Tibial artery (tissue), 4 donors: Measurements from ENCODE around the gene DUOX2.
A peak's percentile ranks its signal among the peaks of the same experiment; 100 is the strongest.
"Not testable (repeated sequence)": the region's sequence is repeated elsewhere in the genome, so short reads cannot be mapped to it uniquely, and the experiment has no call there.

Experiments
- DNase-seq, 2 donors: peaks; one replicate each; pipeline ENCODE4 v3.0.0-alpha.2; 2019
- H3K27ac ChIP-seq, 2 donors: fragments of 200-600 bp; sonication (generic) in 1 of 2; 1 replicate in 1 of 2; 2 replicates in 1 of 2; pipeline ENCODE4 v1.5.1; 2018 to 2019; ENCODE audit warnings: mild to moderate bottlenecking in 1 of 2
- H3K27me3 ChIP-seq, 2 donors: fragments of 200-600 bp; sonication (generic) in 1 of 2; one replicate each; pipeline versions ENCODE4 v1.5.1 to v1.6.0; 2016 to 2019
- H3K36me3 ChIP-seq, 3 donors: fragments of 200-600 bp; sonication (generic) in 2 of 3; one replicate each; pipeline ENCODE4 v1.5.1; 2016 to 2019; ENCODE audit warnings: mild to moderate bottlenecking in 2 of 3
- H3K4me1 ChIP-seq, 4 donors: fragments of 200-600 bp; sonication (generic) in 2 of 4; 1 replicate in 3 of 4; 2 replicates in 1 of 4; pipeline ENCODE4 v1.5.1; 2016 to 2019
- H3K4me3 ChIP-seq, 2 donors: fragments of 200-600 bp; sonication (generic) in 1 of 2; 1 replicate in 1 of 2; 2 replicates in 1 of 2; pipeline ENCODE4 v1.5.1; 2018 to 2019; ENCODE audit warnings: mild to moderate bottlenecking in 2 of 2
- H3K9me3 ChIP-seq, 3 donors: fragments of 200-600 bp; sonication (generic) in 1 of 3; one replicate each; pipeline ENCODE4 v1.5.1; 2016 to 2019
- intact Hi-C: fragments of 100-400 bp; cut with DNase I; formaldehyde crosslinking; loops from one replicate; pipeline ENCODE4 v1.15.0; 2023; ENCODE audit warnings: low total_unique reads
- TF ChIP-seq, protein P1 (sequence below), 2 experiments: fragments of 200-600 bp in 1 of 2; fragments of 450-650 bp in 1 of 2; IDR thresholded peaks; one replicate each; pipeline ENCODE4 v1.5.1; 2017 to 2019; ENCODE audit warnings: antibody characterized with exemption in 2 of 2, mild to moderate bottlenecking in 1 of 2, moderate library complexity in 1 of 2

The DUOX2 gene

DNA sequence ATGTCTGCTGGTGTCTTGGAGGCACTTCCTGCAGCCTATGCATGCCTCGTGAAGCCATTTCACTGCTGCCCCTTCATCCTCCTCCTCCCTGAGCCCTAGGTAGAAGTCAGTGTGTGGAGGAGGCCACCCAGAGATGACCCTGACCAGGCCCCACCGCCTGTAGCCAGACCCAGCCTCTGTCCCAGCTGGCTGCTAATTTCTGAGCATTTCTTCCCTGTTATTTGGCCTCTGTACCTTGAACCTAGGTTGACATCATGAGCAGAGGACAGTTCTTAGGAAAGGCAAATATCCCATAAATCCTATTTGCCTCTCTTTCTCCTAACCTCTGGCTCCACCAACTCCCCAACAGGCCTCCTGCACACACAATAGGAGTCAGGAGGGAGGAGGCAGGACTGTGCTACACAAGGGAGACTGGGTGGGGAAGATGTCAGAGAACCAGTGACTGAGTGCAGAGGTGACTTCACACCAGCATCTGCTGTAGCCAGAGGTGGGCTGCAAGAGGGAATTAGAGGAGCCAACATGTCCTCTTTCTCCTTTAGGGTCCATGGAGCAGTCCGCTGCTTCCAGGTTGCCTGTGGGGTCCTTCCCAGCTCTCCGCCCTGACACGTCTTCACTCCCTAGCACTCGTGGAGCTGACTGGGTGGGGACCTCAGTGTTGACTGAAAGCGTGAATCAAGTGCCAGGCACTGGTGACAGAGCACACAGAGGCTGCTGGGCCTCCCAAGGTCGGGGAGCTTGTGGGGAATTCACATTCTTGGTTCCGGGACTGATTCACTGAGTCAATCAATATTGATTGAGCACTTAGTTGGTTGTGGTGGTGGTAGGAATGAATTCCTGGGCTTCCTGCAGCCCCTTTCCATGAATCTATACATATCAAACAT, 38.3 kb downstream of the DUOX2 start:
- H3K36me3 ChIP-seq, H3K27me3 ChIP-seq, intact Hi-C loops, H3K27ac ChIP-seq, H3K9me3 ChIP-seq, H3K4me1 ChIP-seq, H3K4me3 ChIP-seq, DNase-seq: not testable (repeated sequence)

DNA sequence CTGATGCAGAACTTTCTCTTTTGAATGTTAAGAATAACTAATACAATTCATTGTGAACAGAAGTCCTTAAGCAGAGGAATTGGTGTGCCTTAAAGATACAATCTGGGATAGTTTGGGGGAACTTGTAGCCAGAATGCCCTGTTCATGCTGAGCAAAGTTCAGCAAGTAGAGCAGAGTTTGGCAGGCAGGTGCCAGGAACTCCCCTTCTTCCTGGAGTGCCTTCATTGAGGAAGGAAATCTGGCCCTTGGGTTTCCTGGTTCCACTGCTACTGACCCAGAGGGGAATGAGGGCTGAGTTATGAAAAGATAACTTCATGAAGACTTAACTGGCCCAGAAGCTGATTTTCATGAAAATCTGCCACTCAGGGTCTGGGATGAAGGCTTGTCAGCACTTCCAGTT, 40.4 kb downstream of the DUOX2 start:
- intact Hi-C loops: not testable (repeated sequence)

DNA sequence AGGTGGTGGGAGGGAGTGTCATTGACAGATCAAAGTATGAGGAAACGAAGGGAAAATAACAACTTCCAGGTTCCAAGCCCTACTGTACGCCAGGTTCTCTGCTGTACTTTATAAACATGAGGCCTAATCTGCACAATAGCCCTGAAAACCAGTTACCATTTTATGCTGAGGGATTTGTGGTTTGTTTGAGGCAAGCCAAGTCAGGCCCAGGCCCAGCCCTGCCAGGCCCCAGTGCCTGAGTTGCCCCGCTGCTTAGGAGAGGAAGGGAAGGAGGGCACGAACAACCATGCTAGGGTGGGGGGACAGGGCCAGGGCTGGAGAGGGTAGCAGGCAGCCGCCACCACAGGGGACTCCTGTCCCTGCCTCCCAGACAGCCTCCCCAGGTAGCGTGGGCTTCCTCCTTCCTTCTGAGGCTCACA, 44.0 kb downstream of the DUOX2 start:
- H3K36me3 ChIP-seq: peaks cover 0 to 11% (median 5%) of the 10 kb centered on the region in 3 donors
- intact Hi-C loops, H3K4me3 ChIP-seq, H3K27ac ChIP-seq, H3K27me3 ChIP-seq, H3K9me3 ChIP-seq, DNase-seq, H3K4me1 ChIP-seq: not testable (repeated sequence)

More for the DNA sequence above, 40.4 kb downstream of the DUOX2 start:
- not testable (repeated sequence) for H3K4me3 ChIP-seq, H3K27ac ChIP-seq, DNase-seq, H3K27me3 ChIP-seq, H3K9me3 ChIP-seq, H3K4me1 ChIP-seq
- H3K36me3 ChIP-seq: peaks cover 0 to 11% (median 0%) of the 10 kb centered on the region in 3 donors

DNA sequence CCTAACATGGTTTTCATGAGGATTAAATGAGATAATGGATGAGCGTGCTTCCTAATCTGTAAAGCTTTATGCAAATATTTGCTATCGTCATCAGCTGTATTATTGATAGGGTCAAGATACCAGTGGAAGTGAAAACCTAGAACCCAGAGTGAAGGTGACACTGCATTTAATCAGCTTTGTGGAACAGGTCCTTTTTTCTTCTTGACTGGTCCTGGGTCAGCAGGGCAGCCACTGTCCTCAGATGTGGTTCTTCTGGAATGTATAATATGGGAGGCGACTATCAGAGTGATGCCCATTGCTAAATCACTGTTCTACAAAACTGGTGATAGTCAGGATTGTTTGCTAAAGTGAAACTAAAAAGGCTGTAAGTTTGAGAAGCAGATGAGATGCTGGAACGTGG, 49.6 kb downstream of the DUOX2 start:
- no peaks in the 10 kb centered on the region for H3K4me1 ChIP-seq
- H3K27ac ChIP-seq: no peak overlapping the region
- TF ChIP-seq, protein P1, sequence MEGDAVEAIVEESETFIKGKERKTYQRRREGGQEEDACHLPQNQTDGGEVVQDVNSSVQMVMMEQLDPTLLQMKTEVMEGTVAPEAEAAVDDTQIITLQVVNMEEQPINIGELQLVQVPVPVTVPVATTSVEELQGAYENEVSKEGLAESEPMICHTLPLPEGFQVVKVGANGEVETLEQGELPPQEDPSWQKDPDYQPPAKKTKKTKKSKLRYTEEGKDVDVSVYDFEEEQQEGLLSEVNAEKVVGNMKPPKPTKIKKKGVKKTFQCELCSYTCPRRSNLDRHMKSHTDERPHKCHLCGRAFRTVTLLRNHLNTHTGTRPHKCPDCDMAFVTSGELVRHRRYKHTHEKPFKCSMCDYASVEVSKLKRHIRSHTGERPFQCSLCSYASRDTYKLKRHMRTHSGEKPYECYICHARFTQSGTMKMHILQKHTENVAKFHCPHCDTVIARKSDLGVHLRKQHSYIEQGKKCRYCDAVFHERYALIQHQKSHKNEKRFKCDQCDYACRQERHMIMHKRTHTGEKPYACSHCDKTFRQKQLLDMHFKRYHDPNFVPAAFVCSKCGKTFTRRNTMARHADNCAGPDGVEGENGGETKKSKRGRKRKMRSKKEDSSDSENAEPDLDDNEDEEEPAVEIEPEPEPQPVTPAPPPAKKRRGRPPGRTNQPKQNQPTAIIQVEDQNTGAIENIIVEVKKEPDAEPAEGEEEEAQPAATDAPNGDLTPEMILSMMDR (IDR thresholded peaks at IDR 0.05): no peak
- H3K4me3 ChIP-seq: no peak overlapping the region
- intact Hi-C loops: no loop called here
- H3K36me3 ChIP-seq: peaks cover 0 to 10% (median 5%) of the 10 kb centered on the region in 3 donors
- no peaks in the 10 kb centered on the region for H3K27me3 ChIP-seq
- no peak for DNase-seq
- no peaks in the 10 kb centered on the region for H3K9me3 ChIP-seq

DNA sequence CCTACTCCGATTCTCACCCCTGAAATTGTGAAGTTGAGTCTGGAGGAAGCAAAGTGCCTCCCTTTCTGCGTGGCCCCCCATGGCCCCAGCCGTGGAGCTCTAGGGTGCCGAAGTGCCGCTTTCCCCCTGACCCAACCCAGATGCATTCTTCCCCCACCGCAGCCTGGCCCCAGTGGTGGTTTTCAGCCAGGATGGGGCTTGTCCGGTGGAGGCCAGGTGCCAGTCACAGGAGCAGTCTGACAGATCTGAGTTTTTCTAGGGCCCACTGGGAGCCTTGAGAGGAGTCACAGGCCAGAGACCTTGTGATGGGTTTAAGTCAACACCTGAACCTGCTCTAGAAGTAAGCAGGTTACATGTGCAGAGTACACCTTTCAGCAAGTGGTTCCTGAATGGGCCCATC, 51.7 kb downstream of the DUOX2 start:
- H3K36me3 ChIP-seq, H3K27ac ChIP-seq, intact Hi-C loops, H3K27me3 ChIP-seq, DNase-seq, H3K4me3 ChIP-seq, H3K9me3 ChIP-seq, H3K4me1 ChIP-seq: not testable (repeated sequence)

DNA sequence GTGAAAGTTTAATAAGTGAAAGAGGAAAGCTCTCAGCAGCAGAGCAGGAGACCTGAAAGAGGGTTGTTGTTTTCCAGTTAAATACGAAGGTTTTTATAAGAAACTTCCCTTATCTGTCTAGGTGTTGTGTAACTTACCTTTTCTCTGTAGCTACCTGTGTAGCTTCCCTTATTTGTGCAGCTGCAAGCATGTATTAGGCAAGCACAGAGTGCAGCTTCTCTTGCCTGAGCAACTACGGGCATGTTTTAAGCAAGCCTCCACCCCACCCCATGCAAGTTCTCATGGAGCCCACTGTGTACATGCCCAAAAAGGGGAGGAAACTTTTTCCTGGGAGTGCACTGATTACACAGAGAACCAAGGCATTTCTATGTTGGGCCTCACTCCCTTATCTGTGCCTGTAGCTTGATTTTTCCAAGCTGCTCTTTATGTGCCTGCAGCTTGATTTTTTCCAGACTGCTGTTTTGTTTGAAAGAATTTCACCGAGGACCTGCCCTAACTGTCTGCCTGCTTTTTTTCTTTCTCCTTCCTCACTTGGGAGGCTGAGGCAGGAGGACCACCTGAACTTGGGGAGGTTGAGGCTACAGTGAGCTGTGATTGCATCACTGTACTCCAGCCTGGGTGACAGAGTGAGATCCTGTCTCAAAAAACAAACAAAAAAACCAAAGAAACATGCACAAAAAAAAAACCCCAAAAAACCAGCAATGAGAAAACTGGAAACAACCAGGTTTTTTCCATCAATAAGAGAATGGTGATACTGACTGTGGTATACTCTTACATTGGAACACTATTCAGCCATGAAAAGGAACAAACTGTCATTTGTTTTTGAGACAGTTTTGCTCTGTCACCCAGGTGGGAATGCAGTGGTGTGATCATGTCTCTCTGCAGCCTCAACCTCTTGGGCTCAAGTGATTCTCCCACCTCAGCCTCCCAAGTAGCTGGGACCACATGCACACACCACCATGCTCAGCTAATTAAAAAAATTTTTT, 55.0 kb downstream of the DUOX2 start:
- H3K9me3 ChIP-seq, intact Hi-C loops, H3K27me3 ChIP-seq, DNase-seq, H3K36me3 ChIP-seq, H3K4me1 ChIP-seq, H3K4me3 ChIP-seq, H3K27ac ChIP-seq: not testable (repeated sequence)

DNA sequence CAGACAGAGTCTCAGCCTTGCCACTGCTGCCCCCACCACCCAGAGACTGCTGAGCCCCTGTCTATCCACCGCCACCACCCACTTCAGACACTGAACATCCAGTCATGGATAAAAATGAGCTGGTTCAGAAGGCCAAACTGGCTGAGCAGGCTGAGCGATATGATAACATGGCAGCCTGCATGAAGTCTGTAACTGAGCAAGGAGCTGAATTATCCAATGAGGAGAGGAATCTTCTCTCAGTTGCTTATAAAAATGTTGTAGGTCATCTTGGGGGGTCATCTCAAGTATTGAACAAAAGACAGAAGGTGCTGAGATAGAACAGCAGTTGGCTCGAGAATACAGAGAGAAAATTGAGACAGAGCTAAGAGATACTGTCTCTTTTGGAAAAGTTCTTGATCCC, 61.3 kb downstream of the DUOX2 start:
- H3K9me3 ChIP-seq, H3K27ac ChIP-seq, H3K27me3 ChIP-seq, H3K4me3 ChIP-seq, H3K36me3 ChIP-seq, intact Hi-C loops, DNase-seq: not testable (repeated sequence)
- H3K4me1 ChIP-seq: peaks cover 0 to 23% (median 5%) of the 10 kb centered on the region in 4 donors

DNA sequence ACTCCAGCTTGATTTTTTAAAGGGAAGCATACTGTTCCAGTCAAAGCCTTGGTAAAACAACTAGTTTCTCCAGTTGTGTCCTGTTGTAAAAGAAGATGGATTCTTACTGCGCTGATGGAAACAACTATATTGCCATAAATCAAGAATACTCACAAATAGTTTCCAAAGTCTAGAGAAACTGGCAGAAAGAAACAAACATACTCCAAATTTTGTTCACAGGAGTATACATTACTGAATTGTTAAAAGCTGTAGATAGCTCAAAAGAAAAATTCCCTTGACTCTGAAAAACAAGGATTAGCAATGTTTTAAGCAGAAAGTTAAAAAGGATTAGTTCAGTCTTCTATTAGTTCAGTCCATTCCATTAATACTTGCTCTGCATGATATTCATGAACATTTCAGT, 63.4 kb downstream of the DUOX2 start:
- no peak for DNase-seq
- TF ChIP-seq, protein P1 (IDR thresholded peaks at IDR 0.05): no peak
- intact Hi-C loops: no loop called here
- no peak overlapping the region for H3K4me3 ChIP-seq
- peaks cover 0 to 23% (median 5%) of the 10 kb centered on the region in 4 donors for H3K4me1 ChIP-seq
- no peaks in the 10 kb centered on the region for H3K36me3 ChIP-seq
- no peaks in the 10 kb centered on the region for H3K27me3 ChIP-seq
- peak overlapping the region in 1 of 2 donors; percentile 12 for H3K27ac ChIP-seq
- H3K9me3 ChIP-seq: no peaks in the 10 kb centered on the region
